ENCODE results near the gene WDR88. TPM values are rescaled to one million over a fixed set of nuclear protein-coding genes. Genes with fewer than 3 reads are reported as not detected.
"Not testable (repeated sequence)": the region's sequence is repeated elsewhere in the genome, so short reads cannot be mapped to it uniquely, and the experiment has no call there.

Gene WDR88
- total RNA-seq, 2 experiments from 2014 or later, result not detected

DNA sequence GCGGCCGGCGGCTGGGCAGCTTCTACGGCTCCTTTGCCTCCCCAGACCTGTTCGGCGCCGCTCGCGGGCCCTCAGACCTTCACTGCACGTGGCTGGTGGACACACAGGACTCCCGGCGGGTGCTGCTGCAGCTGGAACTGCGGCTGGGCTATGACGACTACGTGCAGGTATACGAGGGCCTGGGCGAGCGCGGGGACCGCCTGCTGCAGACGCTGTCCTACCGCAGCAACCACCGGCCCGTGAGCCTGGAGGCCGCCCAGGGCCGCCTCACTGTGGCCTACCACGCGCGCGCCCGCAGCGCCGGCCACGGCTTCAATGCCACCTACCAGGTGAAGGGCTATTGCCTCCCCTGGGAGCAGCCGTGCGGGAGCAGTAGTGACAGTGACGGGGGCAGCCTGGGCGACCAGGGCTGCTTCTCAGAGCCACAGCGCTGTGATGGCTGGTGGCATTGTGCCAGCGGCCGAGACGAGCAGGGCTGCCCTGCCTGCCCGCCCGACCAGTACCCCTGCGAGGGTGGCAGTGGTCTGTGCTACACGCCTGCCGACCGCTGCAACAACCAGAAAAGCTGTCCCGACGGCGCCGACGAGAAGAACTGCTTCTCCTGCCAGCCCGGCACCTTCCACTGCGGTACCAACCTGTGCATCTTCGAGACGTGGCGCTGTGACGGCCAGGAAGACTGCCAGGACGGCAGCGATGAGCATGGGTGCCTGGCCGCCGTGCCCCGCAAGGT lies 73.8 kb downstream of the WDR88 start:
- ChIA-PET CTCF (no interaction called here), POLR2A (no interaction called here)
- peaks cover 4% of the 10 kb centered on the region for H3K9me3 Mint-ChIP-seq
- no peak overlapping the region for H3K27ac Mint-ChIP-seq
- no peak for DNase-seq
- H3K4me1 Mint-ChIP-seq, result no peaks in the 10 kb centered on the region
- no peaks in the 10 kb centered on the region for H3K36me3 Mint-ChIP-seq (ENCODE audit: low read depth)
- H3K4me3 Mint-ChIP-seq, result no peak overlapping the region
- no peaks in the 10 kb centered on the region for H3K27me3 Mint-ChIP-seq

DNA sequence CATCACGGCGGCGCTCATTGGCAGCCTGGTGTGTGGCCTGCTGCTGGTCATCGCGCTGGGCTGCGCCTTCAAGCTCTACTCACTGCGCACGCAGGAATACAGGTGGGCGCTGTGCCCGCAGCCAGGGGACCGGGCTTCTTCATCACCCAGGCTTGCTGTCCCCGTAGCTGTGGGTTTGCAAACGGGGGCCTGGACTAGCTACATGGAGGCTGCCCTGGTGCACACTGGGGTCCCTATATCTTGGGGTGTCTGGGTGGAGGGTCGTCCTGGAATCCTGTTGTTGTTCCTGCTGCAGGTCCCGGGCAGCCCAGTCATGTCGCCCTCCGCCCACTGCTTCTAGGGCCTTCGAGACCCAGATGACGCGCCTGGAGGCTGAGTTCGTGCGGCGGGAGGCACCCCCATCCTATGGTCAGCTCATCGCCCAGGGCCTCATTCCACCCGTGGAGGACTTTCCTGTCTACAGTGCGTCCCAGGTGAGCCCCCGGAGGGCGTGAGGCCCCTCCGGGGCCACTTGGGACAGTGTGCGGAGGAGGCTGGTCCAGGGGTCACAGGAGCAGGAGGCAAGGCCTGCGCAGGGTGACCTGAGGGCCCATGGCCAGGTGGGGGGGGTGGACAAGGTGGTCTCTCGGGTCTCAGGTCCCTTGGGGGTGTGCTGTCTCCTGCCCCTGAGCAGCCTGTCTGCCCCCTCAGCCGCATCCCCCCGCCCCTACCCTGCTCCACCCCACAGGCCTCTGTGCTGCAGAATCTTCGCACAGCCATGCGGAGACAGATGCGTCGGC lies 74.5 kb downstream of the WDR88 start:
- no peaks in the 10 kb centered on the region for H3K4me1 Mint-ChIP-seq
- H3K36me3 Mint-ChIP-seq (ENCODE audit: low read depth), result no peaks in the 10 kb centered on the region
- no peak overlapping the region for H3K27ac Mint-ChIP-seq
- no peak overlapping the region for H3K4me3 Mint-ChIP-seq
- ChIA-PET POLR2A (no interaction called here), CTCF (no interaction called here)
- peaks cover 4% of the 10 kb centered on the region for H3K9me3 Mint-ChIP-seq
- no peaks in the 10 kb centered on the region for H3K27me3 Mint-ChIP-seq
- no peak for DNase-seq

DNA sequence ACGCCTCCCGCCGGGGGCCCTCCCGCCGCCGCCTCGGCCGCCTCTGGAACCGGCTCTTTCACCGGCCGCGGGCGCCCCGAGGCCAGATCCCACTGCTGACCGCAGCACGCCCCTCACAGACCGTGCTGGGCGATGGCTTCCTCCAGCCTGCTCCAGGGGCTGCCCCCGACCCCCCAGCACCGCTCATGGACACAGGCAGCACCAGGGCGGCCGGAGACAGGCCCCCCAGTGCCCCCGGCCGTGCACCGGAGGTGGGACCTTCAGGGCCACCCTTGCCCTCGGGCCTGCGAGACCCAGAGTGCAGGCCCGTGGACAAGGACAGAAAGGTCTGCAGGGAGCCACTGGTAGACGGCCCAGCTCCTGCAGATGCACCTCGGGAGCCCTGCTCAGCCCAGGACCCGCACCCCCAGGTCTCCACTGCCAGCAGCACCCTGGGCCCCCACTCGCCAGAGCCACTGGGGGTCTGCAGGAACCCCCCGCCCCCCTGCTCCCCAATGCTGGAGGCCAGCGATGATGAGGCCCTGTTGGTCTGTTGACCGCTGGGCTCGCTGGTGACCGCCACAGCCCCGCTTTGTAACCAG lies 75.2 kb downstream of the WDR88 start:
- Mint-ChIP-seq H3K4me1 (no peaks in the 10 kb centered on the region), H3K9me3 (peaks cover 4% of the 10 kb centered on the region), H3K27me3 (no peaks in the 10 kb centered on the region), H3K27ac (no peak overlapping the region), H3K36me3 (ENCODE audit: low read depth) (no peaks in the 10 kb centered on the region), H3K4me3 (no peak overlapping the region)
- POLR2A ChIA-PET, result no interaction called here
- DNase-seq, result no peak
- CTCF ChIA-PET, result interaction anchor here (1.5 kb wide), 1 partner anchor 23 kb away, joined by 3 read pairs; no protein-coding TSS in a partner anchor

DNA sequence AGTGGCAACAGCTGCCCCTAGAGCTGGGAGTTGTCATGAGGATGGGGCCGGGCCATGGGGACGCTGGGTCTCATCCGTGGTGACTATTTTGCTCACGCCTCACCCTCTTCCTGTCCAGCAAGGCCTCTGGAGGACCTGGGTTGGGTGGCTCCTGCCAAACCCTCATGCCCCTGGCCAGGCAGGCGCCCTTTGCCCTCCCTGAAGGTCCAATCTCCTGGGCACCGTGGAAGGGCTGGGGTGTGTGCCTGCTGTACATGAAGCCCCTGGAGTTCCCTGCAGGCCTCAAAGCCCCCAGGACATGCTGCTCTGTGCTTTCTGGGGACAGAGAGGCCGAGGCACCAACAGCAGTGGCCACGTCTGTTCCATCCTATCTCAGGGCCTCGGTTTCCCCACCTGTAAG lies 76.0 kb downstream of the WDR88 start:
- no peaks in the 10 kb centered on the region for H3K27me3 Mint-ChIP-seq
- H3K36me3 Mint-ChIP-seq (ENCODE audit: low read depth), result no peaks in the 10 kb centered on the region
- DNase-seq, result no peak
- H3K4me1 Mint-ChIP-seq, result no peaks in the 10 kb centered on the region
- CTCF ChIA-PET, result interaction anchor here (1.5 kb wide), 1 partner anchor 23 kb away, joined by 3 read pairs; no protein-coding TSS in a partner anchor
- H3K27ac Mint-ChIP-seq, result no peak overlapping the region
- POLR2A ChIA-PET, result no interaction called here
- peaks cover 3% of the 10 kb centered on the region for H3K9me3 Mint-ChIP-seq
- no peak overlapping the region for H3K4me3 Mint-ChIP-seq

DNA sequence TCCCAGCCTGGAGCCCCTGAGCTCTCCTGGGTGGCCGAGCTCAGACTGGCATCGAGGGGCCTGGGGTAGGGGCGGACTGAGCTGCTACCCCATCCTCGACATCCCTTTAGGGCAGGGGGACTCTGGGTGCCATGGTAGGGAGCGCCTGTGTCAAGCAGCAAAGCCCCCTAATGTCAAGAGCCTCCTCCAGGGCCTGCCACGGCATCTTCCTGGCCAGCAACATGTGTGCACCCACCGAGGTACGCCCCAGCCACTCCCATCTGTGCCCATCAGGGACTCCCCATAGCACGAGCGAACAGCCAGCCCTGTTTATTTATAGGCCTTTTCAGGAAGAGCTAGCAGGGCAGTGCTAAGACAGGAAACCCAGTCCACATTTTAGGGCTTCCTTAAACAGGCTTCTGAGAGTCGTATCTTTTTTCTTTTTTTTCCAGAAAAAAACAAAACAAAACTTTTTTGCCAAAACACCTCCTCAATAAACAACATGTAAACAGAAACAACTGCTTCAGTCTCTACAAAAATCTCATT lies 76.5 kb downstream of the WDR88 start:
- ChIA-PET POLR2A (no interaction called here), CTCF (interaction anchor here (1.5 kb wide), 1 partner anchor 24 kb away, joined by 3 read pairs; no protein-coding TSS in a partner anchor)
- no peaks in the 10 kb centered on the region for H3K9me3 Mint-ChIP-seq
- H3K27ac Mint-ChIP-seq, result no peak overlapping the region
- H3K4me3 Mint-ChIP-seq, result no peak overlapping the region
- no peaks in the 10 kb centered on the region for H3K4me1 Mint-ChIP-seq
- no peak for DNase-seq
- no peaks in the 10 kb centered on the region for H3K27me3 Mint-ChIP-seq
- no peaks in the 10 kb centered on the region for H3K36me3 Mint-ChIP-seq (ENCODE audit: low read depth)

DNA sequence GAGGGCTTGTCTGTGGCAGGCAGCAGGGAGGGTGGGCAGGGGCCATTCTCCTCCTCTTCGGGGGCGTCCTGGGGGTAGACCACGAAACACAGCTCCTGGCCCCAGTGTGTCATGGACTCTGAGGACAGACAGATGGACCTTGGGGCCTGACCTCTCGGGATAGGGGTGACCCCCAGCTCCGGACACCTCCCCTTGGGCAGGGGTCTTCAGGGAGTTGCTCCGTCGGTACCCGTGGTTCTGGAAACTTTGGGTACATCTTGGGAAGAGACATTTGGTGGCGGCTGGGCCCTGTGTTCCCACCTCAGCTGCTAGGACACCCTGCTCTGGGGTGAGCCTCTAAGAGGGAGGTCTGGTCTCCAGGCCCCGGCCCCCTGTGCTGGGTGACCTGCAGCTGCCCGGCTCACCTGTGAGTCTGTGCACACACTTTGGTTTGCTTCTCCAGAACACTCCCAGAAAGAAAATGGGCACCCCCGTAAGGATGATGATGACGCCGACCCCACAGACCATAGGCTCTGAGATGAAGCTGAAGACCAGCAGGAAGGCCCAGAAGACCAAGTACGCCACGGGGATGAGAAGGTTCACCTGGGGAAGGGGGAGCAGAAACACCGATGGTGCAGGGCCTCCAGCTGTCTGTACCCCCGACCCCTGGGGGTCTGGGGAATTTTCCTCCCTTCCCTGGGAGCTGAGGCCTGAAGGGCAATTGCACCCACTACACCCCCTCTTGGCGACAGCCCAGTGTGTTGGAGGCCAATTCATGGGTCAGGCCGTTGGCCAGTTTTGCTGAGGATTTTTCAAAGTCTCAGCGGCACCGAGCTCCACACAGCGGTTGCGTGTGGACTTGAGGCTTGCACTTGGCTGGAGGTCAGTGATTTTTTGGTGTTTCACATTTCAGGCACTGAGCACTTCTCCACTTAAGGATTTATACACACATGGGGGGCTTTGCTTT lies 77.3 kb downstream of the WDR88 start:
- DNase-seq, result no peak
- H3K4me1 Mint-ChIP-seq, result no peaks in the 10 kb centered on the region
- ChIA-PET CTCF (interaction anchor here (1.4 to 1.5 kb wide), 2 partner anchors 25 to 33 kb away, joined by 3 read pairs; no protein-coding TSS in a partner anchor), POLR2A (no interaction called here)
- no peaks in the 10 kb centered on the region for H3K9me3 Mint-ChIP-seq
- H3K27ac Mint-ChIP-seq, result no peak overlapping the region
- H3K36me3 Mint-ChIP-seq (ENCODE audit: low read depth), result no peaks in the 10 kb centered on the region
- no peak overlapping the region for H3K4me3 Mint-ChIP-seq
- no peaks in the 10 kb centered on the region for H3K27me3 Mint-ChIP-seq

DNA sequence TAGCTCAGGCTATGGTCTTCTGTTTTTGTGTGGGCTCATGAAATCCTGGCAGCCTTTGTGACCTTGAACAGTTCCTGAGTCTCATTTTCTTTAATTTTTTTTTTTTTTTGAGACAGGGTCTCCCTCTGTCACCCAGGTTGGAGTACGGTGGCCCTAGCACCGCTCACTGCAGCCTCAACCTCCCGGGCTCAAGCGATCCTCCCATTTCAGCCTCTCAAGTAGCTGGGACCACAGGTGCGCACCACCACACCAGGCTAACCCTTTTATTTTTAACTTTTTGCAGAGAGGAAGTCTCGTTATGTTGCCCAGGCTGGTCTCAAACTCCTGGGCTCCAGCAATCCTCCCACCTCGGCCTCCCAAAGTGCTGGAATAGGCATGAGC lies 77.9 kb downstream of the WDR88 start:
- H3K36me3 Mint-ChIP-seq (ENCODE audit: low read depth); POLR2A ChIA-PET; H3K27ac Mint-ChIP-seq; H3K4me1 Mint-ChIP-seq; DNase-seq; H3K27me3 Mint-ChIP-seq; H3K4me3 Mint-ChIP-seq; H3K9me3 Mint-ChIP-seq: not testable (repeated sequence)
- CTCF ChIA-PET, result interaction anchor here (1.4 kb wide), 1 partner anchor 33 kb away, joined by 3 read pairs; no protein-coding TSS in a partner anchor

DNA sequence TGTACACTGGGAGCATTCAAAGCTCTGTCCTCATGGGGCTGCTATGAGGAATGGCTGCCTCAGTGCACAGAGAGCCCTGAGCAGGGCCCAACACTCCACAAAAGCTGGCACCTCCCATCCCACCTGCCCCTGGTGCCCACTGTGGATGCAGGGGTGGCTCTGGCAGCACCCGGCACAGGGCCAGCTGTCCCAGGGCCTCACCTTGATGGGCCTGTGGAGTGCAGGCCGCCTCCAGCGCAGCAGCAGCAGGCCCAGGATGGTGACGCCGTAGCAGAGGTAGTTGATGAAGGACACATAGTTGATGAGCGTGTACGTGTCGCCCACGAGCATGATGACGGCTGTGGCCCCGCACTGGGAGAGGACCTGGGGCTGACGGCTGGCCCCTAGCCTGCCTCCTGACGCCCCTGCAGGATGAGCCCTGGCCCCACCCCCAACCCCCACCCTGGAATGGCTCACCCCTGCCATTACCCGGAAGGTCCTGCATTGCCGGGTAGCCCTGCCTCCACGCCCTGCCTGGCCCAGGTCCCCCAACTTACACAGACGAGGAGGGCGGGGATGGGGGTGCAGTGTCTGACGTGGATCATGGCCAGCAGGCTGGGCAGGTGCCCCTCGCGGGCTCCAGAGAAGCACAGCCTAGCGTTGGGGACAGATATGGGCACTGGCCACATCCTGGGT lies 78.5 kb downstream of the WDR88 start:
- ChIA-PET CTCF (interaction anchor here (1.4 kb wide), 1 partner anchor 34 kb away, joined by 3 read pairs; no protein-coding TSS in a partner anchor), POLR2A (no interaction called here)
- Mint-ChIP-seq H3K27me3 (no peaks in the 10 kb centered on the region), H3K4me3 (no peak overlapping the region), H3K36me3 (ENCODE audit: low read depth) (no peaks in the 10 kb centered on the region), H3K9me3 (no peaks in the 10 kb centered on the region), H3K27ac (no peak overlapping the region), H3K4me1 (no peaks in the 10 kb centered on the region)
- no peak for DNase-seq

DNA sequence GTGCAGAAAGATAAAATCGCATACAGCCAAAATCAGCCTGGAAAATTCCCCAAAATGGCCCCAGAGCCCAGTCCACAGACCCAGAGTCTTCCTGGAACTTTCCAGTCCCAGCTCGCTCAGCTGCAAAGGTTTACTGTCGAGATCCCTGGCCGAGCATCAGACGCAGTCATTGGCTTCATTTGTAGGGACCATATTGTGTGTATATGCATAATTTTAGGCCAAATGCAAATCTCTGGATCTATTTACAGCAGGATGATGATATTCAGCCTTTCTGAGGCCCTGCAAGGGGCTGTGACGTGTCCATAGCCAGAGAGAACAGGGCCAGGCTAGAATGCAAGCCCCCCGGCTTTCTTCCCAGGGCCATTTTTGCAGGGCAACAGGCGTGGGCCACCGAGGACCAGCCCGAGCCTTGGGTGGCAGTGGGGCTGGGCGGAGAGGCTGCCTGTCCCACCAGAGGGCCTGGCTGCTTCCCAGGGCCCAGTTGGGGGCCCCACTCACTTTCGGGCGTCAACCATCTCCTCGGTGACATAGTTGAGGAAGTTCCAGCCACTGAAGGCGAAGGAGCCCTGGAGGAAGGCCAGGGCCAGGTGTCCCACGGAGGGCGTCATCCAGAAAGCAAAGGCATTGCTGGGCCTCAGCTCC lies 80.0 kb downstream of the WDR88 start:
- POLR2A ChIA-PET, result no interaction called here
- DNase-seq, result no peak
- H3K4me3 Mint-ChIP-seq, result no peak overlapping the region
- H3K27me3 Mint-ChIP-seq, result no peaks in the 10 kb centered on the region
- H3K4me1 Mint-ChIP-seq, result no peaks in the 10 kb centered on the region
- H3K9me3 Mint-ChIP-seq, result no peaks in the 10 kb centered on the region
- CTCF ChIA-PET, result interaction anchor here (0.5 kb wide), 1 partner anchor 28 kb away, joined by 3 read pairs; no protein-coding TSS in a partner anchor
- H3K27ac Mint-ChIP-seq, result no peak overlapping the region
- no peaks in the 10 kb centered on the region for H3K36me3 Mint-ChIP-seq (ENCODE audit: low read depth)

DNA sequence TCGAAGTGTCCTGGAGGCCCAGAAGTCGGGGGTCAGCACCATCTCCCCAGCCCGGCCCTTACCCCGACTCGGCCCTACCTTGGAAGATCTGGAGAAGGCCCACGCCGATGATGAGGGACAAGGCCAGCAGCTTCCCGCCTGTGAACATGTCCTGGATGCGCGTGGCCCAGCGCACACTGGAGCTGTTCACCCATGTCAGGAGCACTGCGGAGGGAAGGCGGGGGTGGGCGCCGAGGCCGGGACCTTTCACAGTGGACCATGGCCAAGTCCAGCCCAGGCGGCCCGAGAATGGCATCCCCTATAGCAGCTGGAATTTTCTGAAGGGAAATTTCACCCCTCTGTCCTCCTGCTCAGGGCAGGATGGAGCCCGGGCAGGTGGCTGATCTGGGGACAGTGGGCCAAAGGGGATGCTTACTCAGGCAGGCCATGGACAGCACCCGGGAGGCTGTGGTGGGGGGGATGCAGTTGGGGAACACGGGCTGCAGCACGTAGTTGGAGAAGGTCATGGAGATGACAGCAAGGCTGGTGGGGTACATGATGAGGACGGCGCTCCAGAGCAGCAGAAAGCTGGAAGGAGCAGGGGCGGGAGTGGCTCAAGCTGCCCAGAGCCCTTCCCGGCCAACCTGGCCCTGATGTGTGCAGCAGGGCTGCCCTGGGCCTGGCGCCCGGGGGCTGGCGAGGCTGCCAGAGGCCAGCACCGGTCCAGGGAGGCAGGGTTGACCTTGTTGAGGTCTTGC lies 80.7 kb downstream of the WDR88 start:
- H3K4me1 Mint-ChIP-seq, result no peaks in the 10 kb centered on the region
- H3K4me3 Mint-ChIP-seq, result no peak overlapping the region
- H3K36me3 Mint-ChIP-seq (ENCODE audit: low read depth), result no peaks in the 10 kb centered on the region
- DNase-seq, result no peak
- H3K27ac Mint-ChIP-seq, result no peak overlapping the region
- H3K27me3 Mint-ChIP-seq, result no peaks in the 10 kb centered on the region
- ChIA-PET CTCF (no interaction called here), POLR2A (no interaction called here)
- H3K9me3 Mint-ChIP-seq, result no peaks in the 10 kb centered on the region

DNA sequence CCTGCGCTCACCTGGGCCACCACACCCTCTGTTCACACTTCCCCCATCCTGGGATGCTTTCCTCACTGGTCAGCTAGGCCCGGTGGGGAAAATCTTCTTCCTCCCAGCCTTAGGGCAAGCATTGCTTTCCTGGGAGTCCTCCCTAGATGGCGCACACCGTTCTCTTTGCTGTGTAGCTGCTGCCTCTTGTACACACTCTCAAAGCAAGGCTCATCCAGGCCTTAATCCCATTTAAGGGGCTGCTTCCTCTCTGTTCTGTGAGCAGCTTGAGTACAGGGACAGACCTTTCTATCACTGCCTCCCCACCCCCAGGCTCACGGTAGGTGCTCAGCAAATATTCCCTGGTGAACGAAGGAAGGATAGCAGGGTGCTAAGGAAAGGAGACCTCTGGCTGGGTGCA lies 82.7 kb downstream of the WDR88 start:
- no peaks in the 10 kb centered on the region for H3K27me3 Mint-ChIP-seq
- no peaks in the 10 kb centered on the region for H3K9me3 Mint-ChIP-seq
- DNase-seq, result no peak
- ChIA-PET CTCF (no interaction called here), POLR2A (no interaction called here)
- H3K4me1 Mint-ChIP-seq, result no peaks in the 10 kb centered on the region
- no peak overlapping the region for H3K4me3 Mint-ChIP-seq
- H3K27ac Mint-ChIP-seq, result no peak overlapping the region
- no peaks in the 10 kb centered on the region for H3K36me3 Mint-ChIP-seq (ENCODE audit: low read depth)

Data from activated CD4-positive, alpha-beta memory T cell treated with anti-CD3 and anti-CD28 coated beads, Interleukin-2, amount 10 ng/mL, durations not matched to agents 7 days and 5 days (primary cell).